ENCODE measurements around the gene PPP6R2. TPM values are rescaled to one million over a fixed set of nuclear protein-coding genes. Genes with fewer than 3 reads are reported as not detected.

Gene PPP6R2
- total RNA-seq, 1 experiment from 2014 or later, result 61.3 TPM

DNA sequence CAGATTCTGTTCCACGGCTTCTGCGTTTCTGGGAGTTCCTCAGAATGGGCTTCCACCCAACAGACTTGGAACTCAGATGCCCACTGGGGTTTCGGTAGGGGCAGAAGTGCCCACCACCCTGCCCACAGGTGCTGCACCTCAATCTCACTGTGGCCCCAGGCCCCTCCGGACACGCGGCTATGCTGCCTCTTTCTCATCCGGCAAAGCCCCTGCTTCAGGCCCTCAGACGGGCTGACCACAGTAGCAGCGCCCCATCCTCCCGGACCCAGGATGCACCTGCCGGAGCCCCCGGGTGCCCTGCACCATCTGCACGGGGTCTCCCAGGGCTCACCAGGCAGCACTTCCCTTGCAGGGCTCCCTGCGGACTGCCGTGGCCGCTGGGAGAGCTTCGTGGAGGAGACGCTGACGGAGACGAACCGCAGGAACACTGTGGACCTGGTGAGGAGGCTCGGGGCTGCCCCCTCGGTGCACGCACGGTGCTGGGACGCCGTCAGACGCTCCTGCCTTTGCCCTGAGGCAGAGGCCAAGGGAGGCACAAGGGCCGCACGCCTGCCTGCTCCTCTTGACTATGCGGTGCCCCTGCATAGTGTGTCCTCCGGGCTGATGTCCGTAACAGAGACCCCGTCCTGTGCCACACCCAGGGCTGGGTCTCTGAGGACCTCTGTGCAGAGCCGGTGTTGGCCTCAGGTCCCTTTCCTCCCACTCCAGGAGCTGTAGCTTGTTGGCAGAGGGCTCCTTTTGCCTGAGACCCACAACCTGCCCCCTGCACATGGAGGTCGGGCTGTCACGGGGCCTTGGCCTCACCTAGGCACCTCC lies 93.1 kb downstream of the PPP6R2 start:
- Histone ChIP-seq H3K27me3 (ENCODE audit: insufficient read depth, low read length) (no peaks in the 10 kb centered on the region), H3K4me3 (replicated peaks in 1 of 2; ENCODE audit: low read depth in 1 of 2, low read length in 2 of 2) (no peak overlapping the region), H4K20me1 (ENCODE audit: insufficient read depth) (no peaks in the 10 kb centered on the region), H2AFZ (ENCODE audit: low read depth, low read length, poor library complexity, severe bottlenecking) (no peak overlapping the region), H3K79me2 (ENCODE audit: insufficient read depth, low read length) (no peaks in the 10 kb centered on the region), H3K9me3 (ENCODE audit: control insufficient read depth in 1 of 2, insufficient read depth in 1 of 2, low read depth in 1 of 2, low read length in 2 of 2) (no peaks in the 10 kb centered on the region), H3K4me1 (ENCODE audit: control insufficient read depth in 1 of 2, insufficient read depth in 2 of 2, low read length in 2 of 2) (no peaks in the 10 kb centered on the region), H3K4me2 (ENCODE audit: low read length) (no peak overlapping the region), H3K27ac (ENCODE audit: low read depth, low read length) (no peak overlapping the region), H3K9me2 (ENCODE audit: insufficient read depth) (no peaks in the 10 kb centered on the region), H3K9ac (ENCODE audit: low read length) (no peak overlapping the region), H3K36me3 (ENCODE audit: control insufficient read depth in 1 of 2, insufficient read depth in 2 of 2, low read length in 2 of 2) (peaks cover 12 to 22% of the 10 kb centered on the region in 2 experiments; a peak in 3 of 4 replicates)
- CTCF ChIA-PET, result no interaction called here
- DNase-seq (ENCODE audit: low read depth, low spot score) (no peak), ATAC-seq (no peak)
- RAD21 ChIA-PET (ENCODE audit: low non-redundant PET in 1 of 2, low total read pairs in 2 of 2, uncharacterized antibody in 2 of 2, unreplicated experiment in 2 of 2), result no interaction called here
- BruUV-seq (replicated peaks), result no TSS peak
- POLR2A ChIA-PET, result no interaction called here
- TF ChIP-seq SRF (IDR thresholded peaks at IDR 0.05; ENCODE audit: low read depth), result no peak
- no peak for TF ChIP-seq SIN3A (IDR thresholded peaks at IDR 0.05; ENCODE audit: low read depth)
- TF ChIP-seq TCF7L2 (IDR thresholded peaks at IDR 0.05; ENCODE audit: borderline replicate concordance, extremely low read depth, insufficient read depth, insufficient read length), result no peak
- no peak for TF ChIP-seq CBX3 (IDR thresholded peaks at IDR 0.05; ENCODE audit: low read depth)
- no peak for TF ChIP-seq JUND (IDR thresholded peaks at IDR 0.05)
- TF ChIP-seq, protein P1, sequence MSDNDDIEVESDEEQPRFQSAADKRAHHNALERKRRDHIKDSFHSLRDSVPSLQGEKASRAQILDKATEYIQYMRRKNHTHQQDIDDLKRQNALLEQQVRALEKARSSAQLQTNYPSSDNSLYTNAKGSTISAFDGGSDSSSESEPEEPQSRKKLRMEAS (IDR thresholded peaks at IDR 0.05), result no peak
- no peak for TF ChIP-seq ELF1 (IDR thresholded peaks at IDR 0.05; ENCODE audit: borderline replicate concordance, low read depth)
- TF ChIP-seq, protein P2, sequence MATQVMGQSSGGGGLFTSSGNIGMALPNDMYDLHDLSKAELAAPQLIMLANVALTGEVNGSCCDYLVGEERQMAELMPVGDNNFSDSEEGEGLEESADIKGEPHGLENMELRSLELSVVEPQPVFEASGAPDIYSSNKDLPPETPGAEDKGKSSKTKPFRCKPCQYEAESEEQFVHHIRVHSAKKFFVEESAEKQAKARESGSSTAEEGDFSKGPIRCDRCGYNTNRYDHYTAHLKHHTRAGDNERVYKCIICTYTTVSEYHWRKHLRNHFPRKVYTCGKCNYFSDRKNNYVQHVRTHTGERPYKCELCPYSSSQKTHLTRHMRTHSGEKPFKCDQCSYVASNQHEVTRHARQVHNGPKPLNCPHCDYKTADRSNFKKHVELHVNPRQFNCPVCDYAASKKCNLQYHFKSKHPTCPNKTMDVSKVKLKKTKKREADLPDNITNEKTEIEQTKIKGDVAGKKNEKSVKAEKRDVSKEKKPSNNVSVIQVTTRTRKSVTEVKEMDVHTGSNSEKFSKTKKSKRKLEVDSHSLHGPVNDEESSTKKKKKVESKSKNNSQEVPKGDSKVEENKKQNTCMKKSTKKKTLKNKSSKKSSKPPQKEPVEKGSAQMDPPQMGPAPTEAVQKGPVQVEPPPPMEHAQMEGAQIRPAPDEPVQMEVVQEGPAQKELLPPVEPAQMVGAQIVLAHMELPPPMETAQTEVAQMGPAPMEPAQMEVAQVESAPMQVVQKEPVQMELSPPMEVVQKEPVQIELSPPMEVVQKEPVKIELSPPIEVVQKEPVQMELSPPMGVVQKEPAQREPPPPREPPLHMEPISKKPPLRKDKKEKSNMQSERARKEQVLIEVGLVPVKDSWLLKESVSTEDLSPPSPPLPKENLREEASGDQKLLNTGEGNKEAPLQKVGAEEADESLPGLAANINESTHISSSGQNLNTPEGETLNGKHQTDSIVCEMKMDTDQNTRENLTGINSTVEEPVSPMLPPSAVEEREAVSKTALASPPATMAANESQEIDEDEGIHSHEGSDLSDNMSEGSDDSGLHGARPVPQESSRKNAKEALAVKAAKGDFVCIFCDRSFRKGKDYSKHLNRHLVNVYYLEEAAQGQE (IDR thresholded peaks at IDR 0.05; ENCODE audit: low read depth), result no peak
- no peak for TF ChIP-seq ZNF274 (IDR thresholded peaks at IDR 0.05; ENCODE audit: low read depth, low read length)
- no peak for TF ChIP-seq ZFX (IDR thresholded peaks at IDR 0.05)
- TF ChIP-seq CEBPB (IDR thresholded peaks at IDR 0.05; ENCODE audit: low read depth), result no peak
- TF ChIP-seq EZH2phosphoT487 (IDR thresholded peaks at IDR 0.05; ENCODE audit: borderline replicate concordance), result no peak
- no peak for TF ChIP-seq POLR2A (IDR thresholded peaks at IDR 0.05; ENCODE audit: borderline replicate concordance, extremely low read depth, insufficient read depth, insufficient read length)
- TF ChIP-seq SP1 (IDR thresholded peaks at IDR 0.05; ENCODE audit: low read depth), result no peak
- TF ChIP-seq YY1 (IDR thresholded peaks at IDR 0.05; ENCODE audit: extremely low read depth, insufficient replicate concordance, low read depth, low read length), result no peak
- TF ChIP-seq, protein P3, sequence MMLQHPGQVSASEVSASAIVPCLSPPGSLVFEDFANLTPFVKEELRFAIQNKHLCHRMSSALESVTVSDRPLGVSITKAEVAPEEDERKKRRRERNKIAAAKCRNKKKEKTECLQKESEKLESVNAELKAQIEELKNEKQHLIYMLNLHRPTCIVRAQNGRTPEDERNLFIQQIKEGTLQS (IDR thresholded peaks at IDR 0.05), result no peak
- no peak for TF ChIP-seq EGR1 (IDR thresholded peaks at IDR 0.05; ENCODE audit: low read depth)
- TF ChIP-seq EZH2 (IDR thresholded peaks at IDR 0.05), result no peak
- intact Hi-C loops (cut with micrococcal nuclease), result no loop called here
